Activated CD4-positive, alpha-beta T cell treated with anti-CD3 and anti-CD28 coated beads, Interleukin-2, amount 10 ng/mL, durations not matched to agents 24 days and 14 days (primary cell): ENCODE data around the gene KRT17. TPM values are rescaled to one million over a fixed set of nuclear protein-coding genes. Genes with fewer than 3 reads are reported as not detected.
"Not testable (repeated sequence)": the region's sequence is repeated elsewhere in the genome, so short reads cannot be mapped to it uniquely, and the experiment has no call there.

Source experiments
- DNase-seq: peaks from one replicate; pipeline ENCODE4 v3.0.0; 2022
- H3K27ac Mint-ChIP-seq: one replicate; pipeline ENCODE4 v1.8.0; 2022; ENCODE audit warnings: mild to moderate bottlenecking, mixed read lengths
- H3K27me3 Mint-ChIP-seq: one replicate; pipeline ENCODE4 v1.8.0; 2022; ENCODE audit warnings: mixed read lengths
- H3K36me3 Mint-ChIP-seq: one replicate; pipeline ENCODE4 v1.8.0; 2022; ENCODE audit warnings: low read depth, mild to moderate bottlenecking, mixed read lengths
- H3K4me1 Mint-ChIP-seq: one replicate; pipeline ENCODE4 v1.8.0; 2021; ENCODE audit warnings: mixed read lengths
- H3K4me3 Mint-ChIP-seq: one replicate; pipeline ENCODE4 v1.8.0; 2022; ENCODE audit warnings: mild to moderate bottlenecking, moderate library complexity, mixed read lengths
- H3K9me3 Mint-ChIP-seq: one replicate; pipeline ENCODE4 v1.8.0; 2021; ENCODE audit warnings: mixed read lengths
- intact Hi-C: fragments of 100-400 bp; cut with micrococcal nuclease; formaldehyde crosslinking; loops from one replicate; pipeline ENCODE4 v1.15.1; 2023
- total RNA-seq: library from RNA; stranded (reverse); gene quantifications from 2 replicates; pipeline ENCODE4 v1.2.3, GENCODE V29; 2022

The KRT17 gene
- total RNA-seq, 1 donor from 2014 or later, result not detected

- H3K27ac Mint-ChIP-seq, H3K4me1 Mint-ChIP-seq, DNase-seq, H3K4me3 Mint-ChIP-seq, H3K36me3 Mint-ChIP-seq, H3K9me3 Mint-ChIP-seq, intact Hi-C loops, H3K27me3 Mint-ChIP-seq: not testable (repeated sequence)
These were observed 9.6 kb downstream of the KRT17 start for GRCh38 chr17:41614767-41615166.

GRCh38 chr17:41614098-41614497, 10.3 kb downstream of the KRT17 start:
- Mint-ChIP-seq H3K36me3 (no peaks in the 10 kb centered on the region), H3K27ac (no peak overlapping the region), H3K4me3 (no peak overlapping the region), H3K4me1 (no peaks in the 10 kb centered on the region), H3K27me3 (peaks cover 2% of the 10 kb centered on the region), H3K9me3 (no peaks in the 10 kb centered on the region)
- intact Hi-C loops, result no loop called here
- DNase-seq, result no peak

- intact Hi-C loops, result no loop called here
- DNase-seq, result no peak
- Mint-ChIP-seq H3K4me1 (no peaks in the 10 kb centered on the region), H3K4me3 (no peak overlapping the region), H3K27me3 (peaks cover 2% of the 10 kb centered on the region), H3K27ac (no peak overlapping the region), H3K36me3 (no peaks in the 10 kb centered on the region), H3K9me3 (no peaks in the 10 kb centered on the region)
These were observed 10.9 kb downstream of the KRT17 start for GRCh38 chr17:41613277-41614082.

GRCh38 chr17:41612376-41613160, 11.8 kb downstream of the KRT17 start, which contains the start of gene KRT16:
KRT16 (minus strand) TSS chr17:41612767; CDS start chr17:41612688, 79 bp downstream.
- H3K4me1 Mint-ChIP-seq, intact Hi-C loops, H3K36me3 Mint-ChIP-seq, H3K27me3 Mint-ChIP-seq, H3K27ac Mint-ChIP-seq, DNase-seq, H3K9me3 Mint-ChIP-seq, H3K4me3 Mint-ChIP-seq: not testable (repeated sequence)

GRCh38 chr17:41610965-41611640, 13.3 kb downstream of the KRT17 start:
- Mint-ChIP-seq H3K9me3 (peaks cover 8% of the 10 kb centered on the region), H3K27me3 (peaks cover 2% of the 10 kb centered on the region), H3K36me3 (no peaks in the 10 kb centered on the region), H3K4me3 (no peak overlapping the region), H3K4me1 (no peaks in the 10 kb centered on the region), H3K27ac (no peak overlapping the region)
- no peak for DNase-seq
- intact Hi-C loops, result no loop called here

GRCh38 chr17:41610061-41610517, 14.3 kb downstream of the KRT17 start:
- H3K4me1 Mint-ChIP-seq, H3K9me3 Mint-ChIP-seq, H3K36me3 Mint-ChIP-seq, H3K27me3 Mint-ChIP-seq, H3K27ac Mint-ChIP-seq, H3K4me3 Mint-ChIP-seq, DNase-seq, intact Hi-C loops: not testable (repeated sequence)

- H3K27me3 Mint-ChIP-seq, result peaks cover 10% of the 10 kb centered on the region
- H3K36me3 Mint-ChIP-seq, H3K9me3 Mint-ChIP-seq, H3K4me1 Mint-ChIP-seq, H3K4me3 Mint-ChIP-seq, H3K27ac Mint-ChIP-seq, intact Hi-C loops, DNase-seq: not testable (repeated sequence)
These were observed 17.4 kb downstream of the KRT17 start for GRCh38 chr17:41606930-41607329.

- no peak overlapping the region for H3K27ac Mint-ChIP-seq
- no peak for DNase-seq
- H3K9me3 Mint-ChIP-seq, result peaks cover 12% of the 10 kb centered on the region
- H3K36me3 Mint-ChIP-seq, result no peaks in the 10 kb centered on the region
- peaks cover 9% of the 10 kb centered on the region for H3K27me3 Mint-ChIP-seq
- intact Hi-C loops, result no loop called here
- H3K4me1 Mint-ChIP-seq, result no peaks in the 10 kb centered on the region
- no peak overlapping the region for H3K4me3 Mint-ChIP-seq
These were observed 21.9 kb downstream of the KRT17 start for GRCh38 chr17:41602524-41602923.

- no peak for DNase-seq
- Mint-ChIP-seq H3K27me3 (peaks cover 10% of the 10 kb centered on the region), H3K4me3 (no peak overlapping the region), H3K27ac (no peak overlapping the region), H3K36me3 (no peaks in the 10 kb centered on the region), H3K4me1 (no peaks in the 10 kb centered on the region), H3K9me3 (peaks cover 6% of the 10 kb centered on the region)
- intact Hi-C loops, result no loop called here
These were observed 24.1 kb downstream of the KRT17 start for GRCh38 chr17:41600318-41600717.

GRCh38 chr17:41599680-41600079, 24.7 kb downstream of the KRT17 start:
- Mint-ChIP-seq H3K4me1 (no peaks in the 10 kb centered on the region), H3K4me3 (no peak overlapping the region), H3K9me3 (peaks cover 6% of the 10 kb centered on the region), H3K27me3 (peaks cover 10% of the 10 kb centered on the region), H3K27ac (no peak overlapping the region), H3K36me3 (no peaks in the 10 kb centered on the region)
- no peak for DNase-seq
- intact Hi-C loops, result no loop called here

GRCh38 chr17:41595585-41595984, 28.8 kb downstream of the KRT17 start:
- DNase-seq, result no peak
- H3K9me3 Mint-ChIP-seq, result peaks cover 6% of the 10 kb centered on the region
- H3K4me1 Mint-ChIP-seq, result no peaks in the 10 kb centered on the region

GRCh38 chr17:41594363-41594915, 29.9 kb downstream of the KRT17 start:
- intact Hi-C loops, result no loop called here
- no peak for DNase-seq

More at GRCh38 chr17:41595585-41595984, 28.8 kb downstream of the KRT17 start:
- H3K27ac Mint-ChIP-seq, result no peak overlapping the region
- intact Hi-C loops, result no loop called here
- no peaks in the 10 kb centered on the region for H3K36me3 Mint-ChIP-seq
- H3K27me3 Mint-ChIP-seq, result peaks cover 6% of the 10 kb centered on the region
- no peak overlapping the region for H3K4me3 Mint-ChIP-seq

GRCh38 chr17:41593306-41593981, 30.9 kb downstream of the KRT17 start:
- Mint-ChIP-seq H3K36me3 (no peaks in the 10 kb centered on the region), H3K27me3 (peaks cover 6% of the 10 kb centered on the region), H3K4me3 (no peak overlapping the region), H3K4me1 (no peaks in the 10 kb centered on the region), H3K27ac (no peak overlapping the region), H3K9me3 (no peaks in the 10 kb centered on the region)
- DNase-seq, result no peak
- intact Hi-C loops, result no loop called here

More at GRCh38 chr17:41594363-41594915, 29.9 kb downstream of the KRT17 start:
- Mint-ChIP-seq H3K27me3 (peaks cover 6% of the 10 kb centered on the region), H3K27ac (no peak overlapping the region), H3K36me3 (no peaks in the 10 kb centered on the region), H3K9me3 (peaks cover 6% of the 10 kb centered on the region), H3K4me3 (no peak overlapping the region), H3K4me1 (no peaks in the 10 kb centered on the region)
